GM12873 (cell line): ENCODE results near the gene MPPE1.
A peak's percentile ranks its signal among the peaks of the same experiment; 100 is the strongest.

ENCODE experiments used
- CTCF ChIP-seq: IDR thresholded peaks from 2 replicates; pipeline ENCODE4 v1.5.1; 2012; ENCODE audit warnings: low read depth, mild to moderate bottlenecking, moderate library complexity, low read length, control low read depth; ENCODE audit not compliant: insufficient read depth; ENCODE audit errors: missing control alignments

Gene MPPE1

GRCh38 chr18:11883153-11883552, 25.0 kb downstream of the MPPE1 start:
- TF ChIP-seq CTCF = no peak

DNA sequence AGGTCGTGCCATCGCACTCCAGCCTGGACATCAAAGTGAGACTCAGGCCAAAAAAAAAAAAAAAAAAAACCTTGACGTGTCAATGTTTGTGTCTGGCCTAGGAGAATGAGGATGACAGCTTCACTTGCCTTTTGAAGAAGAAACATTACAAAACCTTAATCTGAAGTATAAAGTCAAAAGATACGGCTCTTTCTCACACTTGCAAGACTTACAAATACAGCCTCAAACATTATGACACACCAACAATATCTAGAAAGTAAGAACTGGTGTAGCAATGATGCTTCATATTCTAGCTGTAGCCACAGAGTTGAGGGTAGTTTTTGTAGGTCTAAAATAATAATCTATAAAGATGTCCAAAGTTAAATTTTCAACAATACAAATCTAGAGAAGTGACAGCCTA, 25.5 kb downstream of the MPPE1 start:
- TF ChIP-seq CTCF = no peak

DNA sequence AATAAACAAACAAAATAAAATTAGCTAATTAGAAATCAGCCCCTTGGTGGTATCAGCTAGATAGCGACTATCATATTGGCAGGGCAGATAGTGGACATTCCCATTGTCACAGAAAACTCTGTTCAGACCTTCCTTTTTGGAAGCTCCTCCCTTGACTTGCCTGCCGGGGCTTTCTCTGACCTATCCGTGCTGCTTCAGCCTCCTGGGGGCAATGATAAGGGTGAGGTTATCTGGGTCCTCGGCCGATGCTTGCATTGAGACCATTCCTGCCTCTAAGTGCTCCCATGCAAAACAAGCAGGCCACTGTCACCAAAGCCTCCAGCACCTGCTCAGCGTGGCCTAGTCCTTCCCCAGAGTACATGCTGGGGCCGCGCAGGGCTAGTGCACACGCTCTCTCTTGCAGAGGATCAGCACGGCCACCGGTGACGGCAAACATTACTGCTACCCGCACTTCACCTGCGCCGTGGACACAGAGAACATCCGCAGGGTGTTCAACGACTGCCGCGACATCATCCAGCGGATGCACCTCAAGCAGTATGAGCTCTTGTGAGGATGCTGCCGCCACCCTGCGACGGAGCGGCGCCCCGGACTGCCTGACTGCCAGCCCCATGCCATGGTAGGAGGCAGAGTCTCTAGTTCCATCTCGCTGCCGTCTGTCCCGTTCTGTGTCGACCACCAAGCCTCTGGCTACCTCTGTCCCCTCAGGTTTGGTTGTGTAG, 27.4 kb downstream of the MPPE1 start:
- no peak for TF ChIP-seq CTCF

- TF ChIP-seq CTCF = no peak
Observed at GRCh38 chr18:11877497-11878135, 30.5 kb downstream of the MPPE1 start.

- no peak for TF ChIP-seq CTCF
Observed at GRCh38 chr18:11874676-11875075, 33.4 kb downstream of the MPPE1 start.

GRCh38 chr18:11873670-11874340, 34.3 kb downstream of the MPPE1 start:
- no peak for TF ChIP-seq CTCF

- peak; percentile 32 for TF ChIP-seq CTCF
Observed at GRCh38 chr18:11872479-11873136, 35.5 kb downstream of the MPPE1 start.
